ENCODE data around the gene DISP2. TPM values are rescaled to one million over a fixed set of nuclear protein-coding genes. Genes with fewer than 3 reads are reported as not detected.
A peak's percentile ranks its signal among the peaks of the same experiment; 100 is the strongest.

DISP2 gene
- total RNA-seq, 3 donors from 2014 or later, result under 0.01 to 0.88 (median under 0.01) TPM

DNA sequence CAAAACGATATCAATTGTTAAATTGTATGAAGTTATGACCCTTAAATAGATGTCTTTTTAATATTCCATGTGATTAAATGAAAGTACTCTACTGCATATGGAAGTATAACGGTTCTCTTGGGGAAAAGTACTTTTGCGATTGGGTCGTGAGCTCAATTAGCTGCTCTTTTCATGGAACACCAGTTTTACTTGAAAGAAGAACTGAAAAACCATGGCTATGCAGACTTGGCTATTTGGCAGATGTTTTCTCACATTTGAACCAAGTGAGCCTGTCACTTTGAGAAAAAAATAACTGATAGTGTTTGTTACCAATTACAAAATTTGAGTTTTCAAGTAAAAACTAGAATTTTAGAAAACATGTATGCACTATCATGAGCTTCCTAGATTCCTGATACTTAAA, 40.4 kb upstream of the DISP2 start:
- DNase-seq (ENCODE audit: low spot score in 2 of 2), result no peak
- H3K27ac ChIP-seq, result no peak overlapping the region
- no peaks in the 10 kb centered on the region for H3K9me3 ChIP-seq
- no peaks in the 10 kb centered on the region for H3K4me1 ChIP-seq
- no peaks in the 10 kb centered on the region for H3K36me3 ChIP-seq
- H3K27me3 ChIP-seq, result no peaks in the 10 kb centered on the region
- intact Hi-C loops (cut with DNase I; ENCODE audit: low total_unique reads), result no loop called here
- H3K4me3 ChIP-seq, result no peak overlapping the region
- no peak for TF ChIP-seq POLR2A (IDR thresholded peaks at IDR 0.05)
- no peak for TF ChIP-seq POLR2AphosphoS5 (IDR thresholded peaks at IDR 0.05)
- TF ChIP-seq, protein P1, sequence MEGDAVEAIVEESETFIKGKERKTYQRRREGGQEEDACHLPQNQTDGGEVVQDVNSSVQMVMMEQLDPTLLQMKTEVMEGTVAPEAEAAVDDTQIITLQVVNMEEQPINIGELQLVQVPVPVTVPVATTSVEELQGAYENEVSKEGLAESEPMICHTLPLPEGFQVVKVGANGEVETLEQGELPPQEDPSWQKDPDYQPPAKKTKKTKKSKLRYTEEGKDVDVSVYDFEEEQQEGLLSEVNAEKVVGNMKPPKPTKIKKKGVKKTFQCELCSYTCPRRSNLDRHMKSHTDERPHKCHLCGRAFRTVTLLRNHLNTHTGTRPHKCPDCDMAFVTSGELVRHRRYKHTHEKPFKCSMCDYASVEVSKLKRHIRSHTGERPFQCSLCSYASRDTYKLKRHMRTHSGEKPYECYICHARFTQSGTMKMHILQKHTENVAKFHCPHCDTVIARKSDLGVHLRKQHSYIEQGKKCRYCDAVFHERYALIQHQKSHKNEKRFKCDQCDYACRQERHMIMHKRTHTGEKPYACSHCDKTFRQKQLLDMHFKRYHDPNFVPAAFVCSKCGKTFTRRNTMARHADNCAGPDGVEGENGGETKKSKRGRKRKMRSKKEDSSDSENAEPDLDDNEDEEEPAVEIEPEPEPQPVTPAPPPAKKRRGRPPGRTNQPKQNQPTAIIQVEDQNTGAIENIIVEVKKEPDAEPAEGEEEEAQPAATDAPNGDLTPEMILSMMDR (IDR thresholded peaks at IDR 0.05), result no peak

DNA sequence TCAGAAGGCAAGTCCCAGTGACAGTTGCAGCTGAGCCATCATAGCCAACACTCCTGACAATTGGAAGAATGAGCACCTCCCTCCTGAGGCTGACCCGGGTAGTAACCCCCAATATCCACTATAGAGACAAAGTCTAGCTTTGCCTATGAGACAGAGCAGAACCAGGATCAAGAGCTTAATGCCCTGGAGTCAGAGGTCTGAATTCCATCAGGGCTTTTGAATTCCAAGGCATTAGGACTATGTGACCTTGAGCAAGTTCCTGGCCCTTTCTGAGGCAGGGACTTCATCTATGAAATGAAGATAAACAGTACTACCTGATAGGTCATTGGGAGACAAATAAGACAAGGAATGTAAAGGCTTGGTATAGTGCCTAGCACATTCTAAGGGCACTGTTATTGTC, 37.6 kb upstream of the DISP2 start:
- TF ChIP-seq POLR2AphosphoS5 (IDR thresholded peaks at IDR 0.05) (no peak), POLR2A (IDR thresholded peaks at IDR 0.05) (no peak)
- TF ChIP-seq, protein P1 (IDR thresholded peaks at IDR 0.05), result no peak
- no peaks in the 10 kb centered on the region for H3K9me3 ChIP-seq
- H3K27ac ChIP-seq, result no peak overlapping the region
- no peaks in the 10 kb centered on the region for H3K27me3 ChIP-seq
- intact Hi-C loops (cut with DNase I; ENCODE audit: low total_unique reads), result no loop called here
- DNase-seq (ENCODE audit: low spot score in 2 of 2), result no peak
- no peaks in the 10 kb centered on the region for H3K36me3 ChIP-seq
- peaks cover 4 to 5% of the 10 kb centered on the region in 2 donors for H3K4me1 ChIP-seq
- no peak overlapping the region for H3K4me3 ChIP-seq

DNA sequence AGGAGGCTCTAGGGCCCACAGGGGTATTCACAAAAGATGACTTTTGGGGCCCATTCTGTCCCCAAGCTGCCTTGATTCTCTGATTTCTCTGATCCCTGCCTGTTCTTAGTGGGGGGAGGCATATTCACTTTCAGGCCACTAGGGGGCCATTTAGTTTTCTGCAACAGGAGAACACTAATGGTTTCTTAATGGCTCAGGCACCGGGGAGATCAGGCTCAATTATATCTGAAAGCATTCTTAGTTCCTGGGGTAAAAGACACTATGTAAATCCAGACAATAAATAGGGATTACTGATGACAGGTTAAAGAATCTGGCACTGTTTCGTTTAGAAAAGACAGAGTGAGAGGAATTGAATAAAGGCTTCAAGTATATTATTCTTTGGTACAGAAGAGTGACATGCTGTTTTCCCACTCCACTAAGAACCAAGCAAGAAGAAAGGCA, 37.1 kb upstream of the DISP2 start:
- Histone ChIP-seq H3K27ac (no peak overlapping the region), H3K9me3 (no peaks in the 10 kb centered on the region), H3K4me1 (peaks cover 4 to 5% of the 10 kb centered on the region in 2 donors), H3K4me3 (no peak overlapping the region), H3K27me3 (no peaks in the 10 kb centered on the region), H3K36me3 (no peaks in the 10 kb centered on the region)
- intact Hi-C loops (cut with DNase I; ENCODE audit: low total_unique reads), result no loop called here
- no peak for TF ChIP-seq POLR2AphosphoS5 (IDR thresholded peaks at IDR 0.05)
- TF ChIP-seq, protein P1 (IDR thresholded peaks at IDR 0.05), result peak; percentile 85 to 88 (median 85)
- no peak for DNase-seq (ENCODE audit: low spot score in 2 of 2)

- no peak for DNase-seq (ENCODE audit: low spot score in 2 of 2)
- H3K27ac ChIP-seq, result peak overlapping the region; percentile 79 to 81
- no peaks in the 10 kb centered on the region for H3K9me3 ChIP-seq
- TF ChIP-seq POLR2AphosphoS5 (IDR thresholded peaks at IDR 0.05) (no peak), POLR2A (IDR thresholded peaks at IDR 0.05) (no peak)
- TF ChIP-seq, protein P1 (IDR thresholded peaks at IDR 0.05), result no peak
- peaks cover 4 to 5% of the 10 kb centered on the region in 2 donors for H3K4me1 ChIP-seq
- no peaks in the 10 kb centered on the region for H3K27me3 ChIP-seq
- intact Hi-C loops (cut with DNase I; ENCODE audit: low total_unique reads), result no loop called here
- peak overlapping the region; percentile 37 to 94 (median 81) for H3K4me3 ChIP-seq
- no peaks in the 10 kb centered on the region for H3K36me3 ChIP-seq
Observed at GRCh38 chr15:40322531-40323238, 35.3 kb upstream of the DISP2 start.

- no peaks in the 10 kb centered on the region for H3K9me3 ChIP-seq
- peak within 1 kb of the TSS; percentile 64 to 94 (median 81) for H3K4me3 ChIP-seq
- H3K27me3 ChIP-seq, result no peaks in the 10 kb centered on the region
- peak; percentile 72 to 73 for DNase-seq (ENCODE audit: low spot score in 2 of 2)
- peak within 1 kb of the TSS; percentile 79 to 81 for H3K27ac ChIP-seq
- TF ChIP-seq POLR2AphosphoS5 (IDR thresholded peaks at IDR 0.05) (peak in 1 of 3 donors; percentile 18), POLR2A (IDR thresholded peaks at IDR 0.05) (no peak)
- TF ChIP-seq, protein P1 (IDR thresholded peaks at IDR 0.05), result peak; percentile 48 to 61 (median 58)
- intact Hi-C loops (cut with DNase I; ENCODE audit: low total_unique reads), result no loop called here
- H3K4me1 ChIP-seq, result peaks cover 4 to 5% of the 10 kb centered on the region in 2 donors
- H3K36me3 ChIP-seq, result no peaks in the 10 kb centered on the region
Observed at GRCh38 chr15:40323239-40323952, 34.6 kb upstream of the DISP2 start, which contains the start of gene INAFM2. TSS of gene INAFM2 (plus strand) at chr15:40323692. CDS start at chr15:40324056, 364 bp downstream.

All from breast epithelium (tissue), 4 donors.